NOMO-1 treated with dmso at 0.1 percent for 144 hours (cell line): Measurements from ENCODE around the gene SMYD3.
"Not testable (repeated sequence)": the region's sequence is repeated elsewhere in the genome, so short reads cannot be mapped to it uniquely, and the experiment has no call there.

Source experiments
- DNase-seq: peaks from one replicate; lab custom pipeline; 2025; ENCODE audit not compliant: unreplicated experiment; lab: John Stamatoyannopoulos, UW

Gene SMYD3

GRCh38 chr1:245714027-245714426 is 793.1 kb downstream of the SMYD3 start:
- not testable (repeated sequence) for DNase-seq

GRCh38 chr1:245710961-245711903 is 795.8 kb downstream of the SMYD3 start:
- no peak for DNase-seq

- no peak for DNase-seq
Measured at GRCh38 chr1:245707941-245708340, 799.1 kb downstream of the SMYD3 start.

GRCh38 chr1:245704765-245705164 is 802.3 kb downstream of the SMYD3 start:
- no peak for DNase-seq

- DNase-seq: no peak
Measured at GRCh38 chr1:245704341-245704740, 802.7 kb downstream of the SMYD3 start.

GRCh38 chr1:245702346-245702745 is 804.7 kb downstream of the SMYD3 start:
- no peak for DNase-seq

- no peak for DNase-seq
Measured at GRCh38 chr1:245701631-245702030, 805.4 kb downstream of the SMYD3 start.

- no peak for DNase-seq
Measured at GRCh38 chr1:245700631-245701030, 806.4 kb downstream of the SMYD3 start.
